Fibroblast of mammary gland (primary cell): ENCODE measurements around the gene PARD3B.

Source experiments
- DNase-seq: peaks from one replicate; pipeline ENCODE4 v3.0.0-alpha.2; 2010; ENCODE audit warnings: low read depth
- H3K4me3 ChIP-seq: 2 replicates; pipeline ENCODE4 v1.5.1; 2011; ENCODE audit warnings: low read depth, mild to moderate bottlenecking, low read length, moderate library complexity; ENCODE audit not compliant: control insufficient read depth
- CTCF ChIP-seq: conservative IDR thresholded peaks from 2 replicates; pipeline ENCODE4 v1.5.1; 2011; ENCODE audit warnings: low read depth, low read length, inconsistent platforms; ENCODE audit not compliant: control insufficient read depth, insufficient read depth

PARD3B gene

GRCh38 chr2:205473791-205474190, 928.5 kb downstream of the PARD3B start:
- TF ChIP-seq CTCF: no peak
- DNase-seq: no peak
- H3K4me3 ChIP-seq: no peak overlapping the region

- no peak overlapping the region for H3K4me3 ChIP-seq
- no peak for TF ChIP-seq CTCF
- peak; percentile 76 for DNase-seq
Observed at GRCh38 chr2:205474741-205475415, 929.6 kb downstream of the PARD3B start.

- TF ChIP-seq CTCF: no peak
- DNase-seq: no peak
- H3K4me3 ChIP-seq: no peak overlapping the region
Observed at GRCh38 chr2:205475416-205475768, 930.1 kb downstream of the PARD3B start.

- DNase-seq: no peak
- no peak for TF ChIP-seq CTCF
- no peak overlapping the region for H3K4me3 ChIP-seq
Observed at GRCh38 chr2:205477016-205477705, 931.9 kb downstream of the PARD3B start.

- DNase-seq: no peak
- H3K4me3 ChIP-seq: no peak overlapping the region
- no peak for TF ChIP-seq CTCF
Observed at GRCh38 chr2:205481861-205482260, 936.6 kb downstream of the PARD3B start.

- no peak for TF ChIP-seq CTCF
- no peak overlapping the region for H3K4me3 ChIP-seq
- no peak for DNase-seq
Observed at GRCh38 chr2:205482399-205483081, 937.3 kb downstream of the PARD3B start.
